AG20443 (cell line): ENCODE results near the gene GHRH.

Source experiments
- DNase-seq: peaks from one replicate; pipeline ENCODE4 v3.0.0; 2012; ENCODE audit warnings: low spot score, mixed read lengths

GHRH gene

GRCh38 chr20:37262505-37262904 is 891 bp upstream of the GHRH start:
- no peak for DNase-seq

- DNase-seq: no peak
Observed at GRCh38 chr20:37260923-37261322, 691 bp downstream of the GHRH start.

- DNase-seq: no peak
Observed at GRCh38 chr20:37259865-37260264, 1.7 kb downstream of the GHRH start.

GRCh38 chr20:37259031-37259430 is 2.6 kb downstream of the GHRH start:
- DNase-seq: no peak

- no peak for DNase-seq
Observed at GRCh38 chr20:37257988-37258387, 3.6 kb downstream of the GHRH start.

- no peak for DNase-seq
Observed at GRCh38 chr20:37257530-37257929, 4.1 kb downstream of the GHRH start.

- no peak for DNase-seq
Observed at GRCh38 chr20:37256286-37256685, 5.3 kb downstream of the GHRH start.

GRCh38 chr20:37254114-37254878 is 7.3 kb downstream of the GHRH start:
- DNase-seq: no peak

GRCh38 chr20:37253087-37253486 is 8.5 kb downstream of the GHRH start:
- no peak for DNase-seq

- no peak for DNase-seq
Observed at GRCh38 chr20:37251825-37252477, 9.7 kb downstream of the GHRH start.

GRCh38 chr20:37249304-37249703 is 12.3 kb downstream of the GHRH start:
- DNase-seq: no peak

- no peak for DNase-seq
Observed at GRCh38 chr20:37247547-37247946, 14.1 kb downstream of the GHRH start.

- no peak for DNase-seq
Observed at GRCh38 chr20:37246736-37247135, 14.9 kb downstream of the GHRH start.

- DNase-seq: no peak
Observed at GRCh38 chr20:37245216-37246150, 16.1 kb downstream of the GHRH start.

GRCh38 chr20:37244572-37244957 is 17.0 kb downstream of the GHRH start:
- no peak for DNase-seq

GRCh38 chr20:37243937-37244571 is 17.6 kb downstream of the GHRH start:
- no peak for DNase-seq

GRCh38 chr20:37243076-37243936 is 18.3 kb downstream of the GHRH start:
- DNase-seq: no peak

GRCh38 chr20:37242503-37242902 is 19.1 kb downstream of the GHRH start:
- no peak for DNase-seq

GRCh38 chr20:37240337-37241067 is 21.1 kb downstream of the GHRH start:
- DNase-seq: no peak

- no peak for DNase-seq
Observed at GRCh38 chr20:37238935-37239451, 22.6 kb downstream of the GHRH start.
